Lower lobe of right lung (tissue), 2 donors: ENCODE measurements around the gene TPGS1. TPM values are rescaled to one million over a fixed set of nuclear protein-coding genes. Genes with fewer than 3 reads are reported as not detected.

Experiments used
- ATAC-seq, 2 donors: fragments of 200-7000 bp; cut with Tn5 transposase; one replicate each; pipeline ENCODE4 v1.9.1; 2020 to 2022; ENCODE audit warnings: mild to moderate bottlenecking in 2 of 2, moderate library complexity in 2 of 2
- DNase-seq: peaks from one replicate; pipeline ENCODE4 v3.0.0-alpha.2; 2020
- H3K27ac ChIP-seq: fragments of 200-600 bp; one replicate; pipeline ENCODE4 v1.8.0; 2022
- H3K27me3 ChIP-seq: fragments of 200-600 bp; one replicate; pipeline ENCODE4 v1.8.0; 2022; ENCODE audit warnings: low read depth
- H3K36me3 ChIP-seq: fragments of 200-600 bp; one replicate; pipeline ENCODE4 v1.8.0; 2022; ENCODE audit warnings: mild to moderate bottlenecking
- H3K4me1 ChIP-seq: fragments of 200-600 bp; one replicate; pipeline ENCODE4 v1.8.0; 2022
- H3K4me3 ChIP-seq: fragments of 200-600 bp; one replicate; pipeline ENCODE4 v1.8.0; 2022; ENCODE audit warnings: mild to moderate bottlenecking
- H3K9me3 ChIP-seq: fragments of 200-600 bp; one replicate; pipeline ENCODE4 v1.8.0; 2022
- intact Hi-C: fragments of 100-400 bp; cut with DNase I; formaldehyde crosslinking; loops from one replicate; pipeline ENCODE4 v1.11.0; 2022
- total RNA-seq: library from RNA; stranded (reverse); fragmentation: NEBNext Ultra II Directional; extraction: Animal tissue kit (Norgen Biotek cat#: 25700); gene quantifications from one replicate; pipeline ENCODE4 v1.2.1, GENCODE V29; 2021
- TF ChIP-seq, protein P1 (sequence below): fragments of 200-600 bp; IDR thresholded peaks from one replicate; pipeline ENCODE4 v1.8.0; 2022; ENCODE audit warnings: antibody characterized with exemption, mild to moderate bottlenecking
- donor health status: DM: no; HTN: yes; CAD: no; lungs with severe emphysema.

The TPGS1 gene
- total RNA-seq, 1 donor from 2014 or later, result 18.8 TPM

DNA sequence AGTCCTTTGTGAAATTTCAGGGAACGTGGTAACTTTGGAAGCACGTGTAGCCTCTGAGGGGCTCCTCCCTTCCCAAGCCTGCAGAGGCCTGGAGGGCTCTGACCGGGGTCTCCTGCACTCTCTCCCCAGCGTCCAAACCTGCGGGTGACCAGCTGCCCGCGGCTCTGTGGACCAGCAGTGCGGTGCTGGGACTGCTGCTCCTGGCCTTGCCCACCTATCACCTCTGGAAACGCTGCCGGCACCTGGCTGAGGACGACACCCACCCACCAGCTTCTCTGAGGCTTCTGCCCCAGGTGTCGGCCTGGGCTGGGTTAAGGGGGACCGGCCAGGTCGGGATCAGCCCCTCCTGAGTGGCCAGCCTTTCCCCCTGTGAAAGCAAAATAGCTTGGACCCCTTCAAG lies 2.7 kb upstream of the TPGS1 start:
- DNase-seq, result peak; percentile 50
- Histone ChIP-seq H3K9me3 (no peaks in the 10 kb centered on the region), H3K36me3 (peaks cover 4% of the 10 kb centered on the region), H3K27me3 (no peaks in the 10 kb centered on the region), H3K27ac (no peak overlapping the region), H3K4me3 (no peak overlapping the region), H3K4me1 (peaks cover 21% of the 10 kb centered on the region)
- TF ChIP-seq, protein P1, sequence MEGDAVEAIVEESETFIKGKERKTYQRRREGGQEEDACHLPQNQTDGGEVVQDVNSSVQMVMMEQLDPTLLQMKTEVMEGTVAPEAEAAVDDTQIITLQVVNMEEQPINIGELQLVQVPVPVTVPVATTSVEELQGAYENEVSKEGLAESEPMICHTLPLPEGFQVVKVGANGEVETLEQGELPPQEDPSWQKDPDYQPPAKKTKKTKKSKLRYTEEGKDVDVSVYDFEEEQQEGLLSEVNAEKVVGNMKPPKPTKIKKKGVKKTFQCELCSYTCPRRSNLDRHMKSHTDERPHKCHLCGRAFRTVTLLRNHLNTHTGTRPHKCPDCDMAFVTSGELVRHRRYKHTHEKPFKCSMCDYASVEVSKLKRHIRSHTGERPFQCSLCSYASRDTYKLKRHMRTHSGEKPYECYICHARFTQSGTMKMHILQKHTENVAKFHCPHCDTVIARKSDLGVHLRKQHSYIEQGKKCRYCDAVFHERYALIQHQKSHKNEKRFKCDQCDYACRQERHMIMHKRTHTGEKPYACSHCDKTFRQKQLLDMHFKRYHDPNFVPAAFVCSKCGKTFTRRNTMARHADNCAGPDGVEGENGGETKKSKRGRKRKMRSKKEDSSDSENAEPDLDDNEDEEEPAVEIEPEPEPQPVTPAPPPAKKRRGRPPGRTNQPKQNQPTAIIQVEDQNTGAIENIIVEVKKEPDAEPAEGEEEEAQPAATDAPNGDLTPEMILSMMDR, result no peak
- ATAC-seq, result no peak
- intact Hi-C loops, result no loop called here

DNA sequence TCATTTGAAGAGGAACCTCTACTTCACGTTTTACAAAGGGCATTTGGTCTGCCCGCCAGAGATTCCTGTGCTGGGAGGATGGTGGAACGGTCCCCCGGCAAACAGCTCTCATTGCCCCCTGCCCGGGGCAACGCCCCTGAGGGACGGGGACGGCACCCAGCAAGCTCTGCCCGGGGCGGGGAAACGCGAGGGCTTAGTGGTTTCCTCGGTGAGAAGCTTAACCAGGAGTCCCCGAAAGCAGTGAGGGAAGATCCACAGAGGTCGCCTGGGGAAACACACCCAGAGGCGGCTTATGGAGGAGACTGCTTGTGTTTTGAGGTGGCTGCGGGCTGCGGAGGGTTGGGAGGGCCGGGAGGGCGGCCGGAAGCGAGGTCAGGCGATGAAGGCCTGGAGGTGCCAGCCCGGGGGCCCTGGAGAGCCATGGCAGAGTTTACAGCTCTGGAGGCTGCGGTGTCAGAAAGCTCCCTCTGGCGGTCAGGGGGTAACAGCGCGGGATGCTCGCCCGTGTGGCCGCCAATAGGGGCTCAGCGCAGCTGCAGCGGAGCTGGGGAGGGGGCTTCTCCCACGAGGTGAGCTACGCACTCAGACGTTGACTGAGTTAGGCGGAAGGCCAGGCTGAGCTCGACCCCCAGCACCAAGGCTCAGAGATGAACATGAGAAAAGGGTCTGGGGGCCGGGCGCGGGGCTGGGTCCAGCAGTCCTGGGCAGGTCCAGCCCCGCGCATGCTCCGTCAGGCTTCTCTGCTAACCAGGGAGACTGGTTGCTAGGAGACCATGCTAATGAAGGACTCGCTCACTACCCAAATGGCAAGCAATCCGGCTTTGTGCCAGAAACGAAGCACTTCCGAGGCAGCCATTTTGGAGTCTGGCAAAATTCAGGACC lies 652 bp upstream of the TPGS1 start:
- Histone ChIP-seq H3K9me3 (no peaks in the 10 kb centered on the region), H3K27me3 (no peaks in the 10 kb centered on the region), H3K36me3 (peaks cover 5% of the 10 kb centered on the region), H3K4me3 (peak overlapping the region; percentile 100), H3K27ac (peak overlapping the region; percentile 97), H3K4me1 (peaks cover 36% of the 10 kb centered on the region)
- ATAC-seq (peak; percentile 93), DNase-seq (peak; percentile 98)
- intact Hi-C loops, result no loop called here
- TF ChIP-seq, protein P1, result peak; percentile 95

DNA sequence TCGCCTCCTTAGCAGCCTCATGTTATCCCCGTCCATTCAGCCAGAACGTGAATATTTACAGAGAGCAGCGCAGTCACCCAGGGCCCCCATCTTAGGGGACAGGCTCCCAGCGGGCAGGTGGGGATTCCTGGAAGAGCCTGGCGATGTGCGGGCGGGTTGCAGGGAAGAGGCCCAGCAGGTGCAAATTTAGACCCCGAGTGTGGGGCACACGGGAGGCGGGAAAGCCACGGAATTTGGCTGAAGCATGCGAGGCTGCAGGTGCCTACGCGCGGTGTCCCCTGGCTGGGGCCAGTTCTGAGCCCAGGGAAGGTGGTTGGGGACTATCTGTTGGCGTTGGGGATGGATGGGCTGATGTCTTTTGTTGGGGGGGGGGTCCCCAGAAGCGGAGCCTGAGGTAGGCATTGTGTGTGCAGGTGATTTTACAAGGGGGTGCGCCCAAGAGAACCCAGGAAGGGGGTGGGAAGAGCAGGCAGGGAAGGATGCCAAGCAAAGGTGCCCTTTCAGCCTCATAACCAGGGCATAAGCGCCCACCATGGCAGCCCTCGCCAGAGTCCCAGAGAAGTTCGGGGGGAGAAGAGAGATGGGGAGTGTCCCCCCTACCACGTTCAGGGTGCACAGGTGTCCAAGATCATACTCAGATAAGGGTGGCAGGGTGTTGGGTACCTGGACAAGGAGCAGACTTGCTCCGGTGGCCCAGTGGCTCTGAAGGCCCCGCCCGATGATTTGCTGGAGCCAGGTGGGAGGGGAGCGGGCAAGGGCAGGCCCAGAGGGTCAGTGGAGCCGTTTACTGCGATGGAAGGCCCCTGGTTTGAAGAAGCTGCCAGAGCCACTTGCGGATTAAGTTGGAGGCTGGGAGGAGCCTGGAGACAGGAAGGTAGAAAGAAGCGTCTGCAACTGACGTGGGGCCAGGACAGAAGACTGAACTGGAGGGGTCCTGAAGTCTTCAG lies 1.2 kb downstream of the TPGS1 start:
- no peaks in the 10 kb centered on the region for H3K9me3 ChIP-seq
- no peak for ATAC-seq
- H3K36me3 ChIP-seq, result peaks cover 5% of the 10 kb centered on the region
- H3K4me1 ChIP-seq, result peaks cover 46% of the 10 kb centered on the region
- peak overlapping the region; percentile 97 for H3K27ac ChIP-seq
- H3K4me3 ChIP-seq, result peak overlapping the region; percentile 100
- H3K27me3 ChIP-seq, result no peaks in the 10 kb centered on the region
- TF ChIP-seq, protein P1, result no peak
- intact Hi-C loops, result no loop called here
- DNase-seq, result peak; percentile 46

DNA sequence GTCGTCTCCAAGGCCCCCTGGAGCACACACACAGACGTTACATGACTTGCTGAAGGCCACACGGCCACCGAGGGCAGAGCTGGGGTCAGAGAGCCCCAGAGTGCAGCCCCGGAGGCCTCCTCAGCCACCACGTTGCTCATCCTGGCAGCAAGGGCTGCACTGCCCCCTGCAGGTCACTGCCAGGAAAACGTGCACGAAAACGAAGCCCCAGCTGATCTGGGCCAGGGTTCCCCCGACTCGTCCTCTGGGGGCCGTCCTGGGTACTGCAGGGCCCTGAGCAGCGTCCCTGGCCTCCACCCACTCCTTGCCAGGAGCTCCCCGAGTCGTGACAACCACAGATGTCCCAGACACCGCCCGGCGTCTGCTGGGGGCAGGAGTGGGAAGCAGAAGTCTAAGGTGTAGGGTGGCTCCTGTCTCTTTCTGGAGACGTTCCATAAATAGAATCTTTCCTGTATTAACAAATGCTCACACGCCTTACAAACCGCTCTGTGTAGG lies 3.4 kb downstream of the TPGS1 start:
- Histone ChIP-seq H3K9me3 (no peaks in the 10 kb centered on the region), H3K4me1 (peaks cover 46% of the 10 kb centered on the region), H3K36me3 (peaks cover 5% of the 10 kb centered on the region), H3K4me3 (peak overlapping the region; percentile 35), H3K27ac (peak overlapping the region; percentile 74), H3K27me3 (no peaks in the 10 kb centered on the region)
- ATAC-seq (peak; percentile 5 to 45), DNase-seq (peak; percentile 86)
- TF ChIP-seq, protein P1, result peak; percentile 97
- intact Hi-C loops, result no loop called here

DNA sequence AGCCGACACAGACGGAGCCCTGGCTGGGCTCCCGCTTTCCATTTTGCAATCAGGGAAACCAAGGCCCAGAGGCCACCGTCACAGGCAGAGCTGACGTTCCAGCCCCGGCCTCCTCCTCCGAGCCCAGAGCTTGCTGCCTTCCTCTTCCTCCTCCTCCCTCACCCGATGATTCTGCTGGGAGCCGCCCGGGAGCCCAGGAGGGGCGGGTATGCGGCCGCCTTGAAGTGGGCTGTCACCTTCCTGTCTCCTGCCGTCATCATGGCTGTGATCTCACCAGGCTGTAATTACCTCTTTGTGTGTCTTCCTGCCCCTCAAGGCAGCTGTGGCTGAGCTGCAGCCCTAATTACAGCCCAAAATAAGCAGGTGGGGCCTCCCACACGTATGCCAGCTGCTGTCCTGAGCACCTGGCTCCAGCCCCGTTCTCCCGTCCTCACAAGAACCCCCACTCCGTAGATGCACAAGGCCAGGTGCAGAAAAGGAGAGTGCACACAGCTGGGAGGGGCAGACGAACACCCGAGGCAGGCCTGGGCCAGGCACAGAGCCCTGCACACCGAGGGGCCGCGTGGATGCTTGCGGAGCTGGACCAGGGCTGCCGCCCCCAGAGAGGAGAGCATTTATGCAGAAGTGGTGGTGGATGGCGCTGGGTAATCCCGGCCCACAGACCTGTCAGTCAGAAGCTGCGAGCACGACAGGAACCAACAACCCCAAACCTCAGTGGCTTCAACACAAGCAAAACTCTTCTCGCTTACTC lies 4.0 kb downstream of the TPGS1 start:
- ATAC-seq, result no peak
- TF ChIP-seq, protein P1, result no peak
- Histone ChIP-seq H3K27ac (peak overlapping the region; percentile 74), H3K36me3 (peaks cover 5% of the 10 kb centered on the region), H3K4me1 (peaks cover 41% of the 10 kb centered on the region), H3K9me3 (no peaks in the 10 kb centered on the region), H3K4me3 (peak overlapping the region; percentile 35), H3K27me3 (no peaks in the 10 kb centered on the region)
- intact Hi-C loops, result no loop called here
- no peak for DNase-seq
